Astrocyte (in vitro differentiated cells and primary cell): ENCODE data around the gene LRRC2. TPM values are rescaled to one million over a fixed set of nuclear protein-coding genes. Genes with fewer than 3 reads are reported as not detected.
A peak's percentile ranks its signal among the peaks of the same experiment; 100 is the strongest.
"Not testable (repeated sequence)": the region's sequence is repeated elsewhere in the genome, so short reads cannot be mapped to it uniquely, and the experiment has no call there.

ENCODE experiments used
- DNase-seq: peaks from one replicate; pipeline ENCODE4 v3.0.0-alpha.2; 2010; ENCODE audit warnings: low read depth
- FAIRE-seq: peaks from 2 replicates; lab custom pipeline; 2011; peaks lifted over from hg19 to GRCh38; lab: Jason Lieb, UNC
- H2AFZ ChIP-seq: 2 replicates; pipeline ENCODE4 v1.6.0; 2012; ENCODE audit warnings: low read depth, low read length, inconsistent platforms
- H3K27ac ChIP-seq: 2 replicates; pipeline ENCODE4 v1.5.1; 2011; ENCODE audit warnings: low read depth, low read length, inconsistent platforms
- H3K27me3 ChIP-seq: 2 replicates; pipeline ENCODE4 v1.6.0; 2011; ENCODE audit warnings: low read length, inconsistent platforms; ENCODE audit not compliant: insufficient read depth
- H3K36me3 ChIP-seq: 2 replicates; pipeline ENCODE4 v1.5.1; 2011; ENCODE audit warnings: low read length, inconsistent platforms; ENCODE audit not compliant: insufficient read depth
- H3K4me1 ChIP-seq: 2 replicates; pipeline ENCODE4 v1.5.1; 2011; ENCODE audit warnings: low read length, inconsistent platforms; ENCODE audit not compliant: insufficient read depth
- H3K4me2 ChIP-seq: 2 replicates; pipeline ENCODE4 v1.6.0; 2012; ENCODE audit warnings: low read length, inconsistent platforms
- H3K4me3 ChIP-seq: 2 replicates; pipeline ENCODE4 v1.5.1; 2011; ENCODE audit warnings: low read depth, mild to moderate bottlenecking, low read length, inconsistent platforms; ENCODE audit not compliant: insufficient read depth
- H3K79me2 ChIP-seq: 2 replicates; pipeline ENCODE4 v1.6.0; 2012; ENCODE audit warnings: mild to moderate bottlenecking, low read length, inconsistent platforms; ENCODE audit not compliant: insufficient read depth
- H3K9ac ChIP-seq: 2 replicates; pipeline ENCODE4 v1.6.0; 2012; ENCODE audit warnings: mild to moderate bottlenecking, low read length, inconsistent platforms
- H3K9me3 ChIP-seq: 2 replicates; pipeline ENCODE4 v1.5.1; 2012; ENCODE audit warnings: low read depth, mild to moderate bottlenecking, low read length, inconsistent platforms; ENCODE audit not compliant: insufficient read depth
- H4K20me1 ChIP-seq: 2 replicates; pipeline ENCODE4 v1.6.0; 2012; ENCODE audit warnings: low read length, inconsistent platforms; ENCODE audit not compliant: insufficient read depth
- H3K27ac Mint-ChIP-seq: one replicate; pipeline ENCODE4 v1.8.0; 2021; ENCODE audit warnings: mild to moderate bottlenecking, mixed read lengths; ENCODE audit not compliant: unreplicated experiment
- H3K27me3 Mint-ChIP-seq: one replicate; pipeline ENCODE4 v1.8.0; 2021; ENCODE audit warnings: low read depth, mixed read lengths; ENCODE audit not compliant: unreplicated experiment
- H3K36me3 Mint-ChIP-seq: one replicate; pipeline ENCODE4 v1.8.0; 2021; ENCODE audit warnings: low read depth, mixed read lengths; ENCODE audit not compliant: unreplicated experiment
- H3K4me1 Mint-ChIP-seq: one replicate; pipeline ENCODE4 v1.8.0; 2021; ENCODE audit warnings: low read depth, mixed read lengths; ENCODE audit not compliant: unreplicated experiment
- H3K4me3 Mint-ChIP-seq: one replicate; pipeline ENCODE4 v1.8.0; 2021; ENCODE audit warnings: mild to moderate bottlenecking, moderate library complexity, mixed read lengths; ENCODE audit not compliant: unreplicated experiment
- H3K9me3 Mint-ChIP-seq: one replicate; pipeline ENCODE4 v1.8.0; 2021; ENCODE audit warnings: mild to moderate bottlenecking, mixed read lengths; ENCODE audit not compliant: unreplicated experiment
- EZH2 ChIP-seq: IDR thresholded peaks from 2 replicates; pipeline ENCODE4 v1.6.1; 2012; ENCODE audit warnings: mild to moderate bottlenecking, low read length, inconsistent platforms; ENCODE audit not compliant: insufficient read depth
- total RNA-seq: library from RNA; stranded (reverse); gene quantifications from 2 replicates; pipeline ENCODE4 v1.2.1, GENCODE V29; 2021
- TF ChIP-seq, protein P1 (sequence below): IDR thresholded peaks from 2 replicates; pipeline ENCODE4 v1.5.1; 2011; ENCODE audit warnings: low read depth, mild to moderate bottlenecking, inconsistent platforms, low read length, moderate library complexity; ENCODE audit not compliant: insufficient read depth

The LRRC2 gene
- total RNA-seq, 1 donor from 2014 or later = 0.32 TPM

DNA sequence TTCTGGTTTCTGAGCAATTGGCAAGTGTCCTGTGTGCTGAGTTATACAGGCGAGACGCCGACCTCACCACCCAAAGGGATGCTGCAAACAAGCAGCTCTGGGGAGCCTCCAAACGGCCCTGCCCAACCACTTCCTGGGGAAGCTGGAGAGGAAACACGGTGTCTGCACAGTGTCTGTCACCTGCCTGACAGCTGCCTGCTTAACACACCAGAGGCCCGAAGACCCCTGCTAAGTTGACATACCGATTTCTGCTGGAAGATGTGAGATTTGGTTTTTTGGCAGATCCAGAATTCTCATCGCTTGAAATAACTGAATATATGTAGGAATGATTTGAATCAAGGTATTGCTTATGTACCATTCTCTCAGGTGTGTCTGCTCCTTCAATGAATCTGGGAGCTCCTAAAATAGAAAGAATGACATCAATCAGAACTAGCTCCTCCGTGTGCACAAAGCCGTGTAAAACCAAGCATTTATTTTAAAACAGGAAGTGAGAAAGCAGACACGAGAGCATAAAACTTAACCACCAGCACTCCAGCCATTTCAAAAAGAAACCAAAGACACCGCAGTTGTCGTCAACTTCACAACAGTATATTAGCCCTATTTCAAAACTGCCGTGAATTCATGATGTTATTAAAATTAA lies 27.2 kb downstream of the LRRC2 start:
- Histone ChIP-seq H3K27ac (no peak overlapping the region), H3K4me3 (no peak overlapping the region), H3K9ac (no peak overlapping the region), H3K27me3 (no peaks in the 10 kb centered on the region), H3K4me2 (peak overlapping the region; percentile 64), H3K9me3 (no peaks in the 10 kb centered on the region), H3K4me1 (peaks cover 13% of the 10 kb centered on the region), H3K79me2 (no peaks in the 10 kb centered on the region), H2AFZ (peak overlapping the region; percentile 59), H3K36me3 (no peaks in the 10 kb centered on the region), H4K20me1 (no peaks in the 10 kb centered on the region)
- H3K4me3 Mint-ChIP-seq = no peak overlapping the region
- H3K27me3 Mint-ChIP-seq = peaks cover 2% of the 10 kb centered on the region
- TF ChIP-seq EZH2 = no peak
- TF ChIP-seq, protein P1, sequence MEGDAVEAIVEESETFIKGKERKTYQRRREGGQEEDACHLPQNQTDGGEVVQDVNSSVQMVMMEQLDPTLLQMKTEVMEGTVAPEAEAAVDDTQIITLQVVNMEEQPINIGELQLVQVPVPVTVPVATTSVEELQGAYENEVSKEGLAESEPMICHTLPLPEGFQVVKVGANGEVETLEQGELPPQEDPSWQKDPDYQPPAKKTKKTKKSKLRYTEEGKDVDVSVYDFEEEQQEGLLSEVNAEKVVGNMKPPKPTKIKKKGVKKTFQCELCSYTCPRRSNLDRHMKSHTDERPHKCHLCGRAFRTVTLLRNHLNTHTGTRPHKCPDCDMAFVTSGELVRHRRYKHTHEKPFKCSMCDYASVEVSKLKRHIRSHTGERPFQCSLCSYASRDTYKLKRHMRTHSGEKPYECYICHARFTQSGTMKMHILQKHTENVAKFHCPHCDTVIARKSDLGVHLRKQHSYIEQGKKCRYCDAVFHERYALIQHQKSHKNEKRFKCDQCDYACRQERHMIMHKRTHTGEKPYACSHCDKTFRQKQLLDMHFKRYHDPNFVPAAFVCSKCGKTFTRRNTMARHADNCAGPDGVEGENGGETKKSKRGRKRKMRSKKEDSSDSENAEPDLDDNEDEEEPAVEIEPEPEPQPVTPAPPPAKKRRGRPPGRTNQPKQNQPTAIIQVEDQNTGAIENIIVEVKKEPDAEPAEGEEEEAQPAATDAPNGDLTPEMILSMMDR = no peak
- H3K9me3 Mint-ChIP-seq = no peaks in the 10 kb centered on the region
- no peak for FAIRE-seq
- H3K36me3 Mint-ChIP-seq = no peaks in the 10 kb centered on the region
- peaks cover 17% of the 10 kb centered on the region for H3K4me1 Mint-ChIP-seq
- H3K27ac Mint-ChIP-seq = no peak overlapping the region
- peak; percentile 49 for DNase-seq

DNA sequence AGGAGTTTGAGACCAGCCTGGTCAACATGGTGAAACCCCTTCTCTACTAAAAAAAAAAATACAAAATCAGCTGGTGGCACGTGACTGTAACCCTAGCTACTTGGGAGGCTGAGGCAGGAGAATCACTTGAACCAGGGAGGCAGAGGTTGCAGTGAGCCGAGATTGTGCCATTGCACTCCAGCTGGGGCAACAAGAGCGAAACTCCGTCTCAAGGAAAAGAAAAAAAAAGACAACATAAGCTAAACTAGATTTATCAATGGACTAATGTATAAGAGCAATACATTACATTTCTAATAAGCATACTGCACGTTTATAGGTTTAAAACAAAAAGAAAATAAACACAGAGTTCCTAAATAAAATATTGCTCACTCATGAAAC lies 27.7 kb downstream of the LRRC2 start:
- not testable (repeated sequence) for H3K36me3 ChIP-seq, H3K27me3 Mint-ChIP-seq, H3K9me3 ChIP-seq, H3K9me3 Mint-ChIP-seq, H3K27ac ChIP-seq, H2AFZ ChIP-seq, H3K27me3 ChIP-seq, H3K9ac ChIP-seq, H3K4me3 ChIP-seq, H3K4me3 Mint-ChIP-seq, H4K20me1 ChIP-seq, FAIRE-seq, H3K79me2 ChIP-seq, DNase-seq, H3K27ac Mint-ChIP-seq, H3K36me3 Mint-ChIP-seq
- H3K4me2 ChIP-seq = peak overlapping the region; percentile 64
- H3K4me1 Mint-ChIP-seq = peaks cover 17% of the 10 kb centered on the region
- H3K4me1 ChIP-seq = peaks cover 13% of the 10 kb centered on the region

DNA sequence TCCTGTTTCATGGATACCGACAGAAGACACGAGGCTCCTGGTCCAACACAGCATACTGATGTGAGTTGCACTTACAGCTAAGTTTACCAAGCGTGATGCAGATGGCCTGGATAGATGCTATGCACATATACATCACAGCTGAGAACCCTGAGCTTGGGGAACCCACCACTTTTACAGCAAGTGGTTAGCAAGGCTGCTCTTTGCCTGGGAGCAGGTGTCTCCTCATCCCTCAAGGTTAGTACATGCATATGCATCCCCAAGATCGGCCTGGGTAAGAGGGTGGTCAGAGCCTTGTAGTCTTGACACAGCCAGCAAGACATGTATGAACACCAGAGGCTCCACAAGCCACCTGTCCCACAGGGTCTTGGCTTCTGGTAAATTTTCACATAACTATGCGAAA lies 28.3 kb downstream of the LRRC2 start:
- Histone ChIP-seq H3K79me2 (no peaks in the 10 kb centered on the region), H3K4me3 (no peak overlapping the region), H3K4me1 (peaks cover 10% of the 10 kb centered on the region), H4K20me1 (no peaks in the 10 kb centered on the region), H2AFZ (no peak overlapping the region), H3K9me3 (no peaks in the 10 kb centered on the region), H3K36me3 (no peaks in the 10 kb centered on the region), H3K4me2 (no peak overlapping the region), H3K9ac (no peak overlapping the region), H3K27me3 (no peaks in the 10 kb centered on the region), H3K27ac (no peak overlapping the region)
- FAIRE-seq = no peak
- H3K27ac Mint-ChIP-seq = no peak overlapping the region
- H3K27me3 Mint-ChIP-seq = peaks cover 2% of the 10 kb centered on the region
- DNase-seq = no peak
- peaks cover 14% of the 10 kb centered on the region for H3K4me1 Mint-ChIP-seq
- TF ChIP-seq, protein P1 = no peak
- no peak for TF ChIP-seq EZH2
- H3K4me3 Mint-ChIP-seq = no peak overlapping the region
- H3K36me3 Mint-ChIP-seq = no peaks in the 10 kb centered on the region
- no peaks in the 10 kb centered on the region for H3K9me3 Mint-ChIP-seq
